ENCODE data around the gene C6orf132. TPM values are rescaled to one million over a fixed set of nuclear protein-coding genes. Genes with fewer than 3 reads are reported as not detected.

The C6orf132 gene
- total and polyA plus RNA-seq, 2 experiments from 2014 or later = 22.2 to 40.9 TPM

- TF ChIP-seq REST (IDR thresholded peaks at IDR 0.05; ENCODE audit: unreplicated experiment) = no peak
- no peak for TF ChIP-seq NANOG (IDR thresholded peaks at IDR 0.05; ENCODE audit: borderline replicate concordance)
- no peak for TF ChIP-seq CREB1 (CRISPR knock-in tag; IDR thresholded peaks at IDR 0.05; ENCODE audit: low read depth)
- TF ChIP-seq POLR2AphosphoS5 (IDR thresholded peaks at IDR 0.05; ENCODE audit: low read depth) = no peak
- no peak for TF ChIP-seq EZH2phosphoT487 (IDR thresholded peaks at IDR 0.05; ENCODE audit: unreplicated experiment)
- no peak for TF ChIP-seq ZNF114 (CRISPR knock-in tag; IDR thresholded peaks at IDR 0.05)
Observed at GRCh38 chr6:42135161-42135560, 7.3 kb downstream of the C6orf132 start (continued).

- H3K27ac Mint-ChIP-seq = peak overlapping the region; percentile 82
- H3K27me3 ChIP-seq (ENCODE audit: insufficient read depth) = no peaks in the 10 kb centered on the region
- H4K20me1 ChIP-seq (replicated peaks; ENCODE audit: insufficient read depth) = peaks cover 44% of the 10 kb centered on the region
- H3K9me2 ChIP-seq (ENCODE audit: insufficient read depth) = no peaks in the 10 kb centered on the region
- H3K36me3 ChIP-seq (ENCODE audit: insufficient read depth) = peaks cover 11% of the 10 kb centered on the region; the same call in 1 of the 2 replicates
- no peak overlapping the region for H3K4me2 ChIP-seq
- no peak overlapping the region; the same call in 1 of the 2 replicates for H3K27ac ChIP-seq (ENCODE audit: low read depth)
- no peak overlapping the region for H3K4me3 ChIP-seq
- H3K36me3 Mint-ChIP-seq (ENCODE audit: low read depth) = peaks cover 52% of the 10 kb centered on the region
- peaks cover 49% of the 10 kb centered on the region for H3K4me1 ChIP-seq (ENCODE audit: insufficient read depth)
- H3K27me3 Mint-ChIP-seq (ENCODE audit: insufficient read depth, low read depth, poor library complexity) = peaks cover 21% of the 10 kb centered on the region
- peaks cover 17% of the 10 kb centered on the region for H3F3A ChIP-seq (replicated peaks; ENCODE audit: low read depth)
- H3K4me3 Mint-ChIP-seq = no peak overlapping the region
- no peak overlapping the region for H2AFZ ChIP-seq
- DNase-seq (ENCODE audit: low spot score) (no peak), ATAC-seq (no peak)
- peaks cover 49% of the 10 kb centered on the region for H3K4me1 Mint-ChIP-seq
- H3K9me3 Mint-ChIP-seq = no peaks in the 10 kb centered on the region
- peaks cover 72% of the 10 kb centered on the region for H3K79me2 ChIP-seq (replicated peaks; ENCODE audit: insufficient read depth)
- TF ChIP-seq CTCF (conservative IDR thresholded peaks at IDR 0.05; ENCODE audit: low read depth in 2 of 2) (no peak), JUNB (IDR thresholded peaks at IDR 0.05; ENCODE audit: unreplicated experiment) (no peak), ZNF114 (CRISPR knock-in tag; IDR thresholded peaks at IDR 0.05) (no peak), ZNF462 (CRISPR knock-in tag; IDR thresholded peaks at IDR 0.05) (no peak), CREB1 (CRISPR knock-in tag; IDR thresholded peaks at IDR 0.05; ENCODE audit: low read depth) (no peak), EZH2 (IDR thresholded peaks at IDR 0.05; ENCODE audit: low read depth, unreplicated experiment) (no peak), ZNF331 (CRISPR knock-in tag; IDR thresholded peaks at IDR 0.05; ENCODE audit: low read depth) (no peak)
Observed at GRCh38 chr6:42133926-42134325, 8.5 kb downstream of the C6orf132 start.
